Measurements from ENCODE around the gene PTPRG. TPM values are rescaled to one million over a fixed set of nuclear protein-coding genes. Genes with fewer than 3 reads are reported as not detected.
A peak's percentile ranks its signal among the peaks of the same experiment; 100 is the strongest.
"Not testable (repeated sequence)": the region's sequence is repeated elsewhere in the genome, so short reads cannot be mapped to it uniquely, and the experiment has no call there.

Gene PTPRG
- total and polyA plus RNA-seq, 11 donors = 8.0 to 48.5 (median 35.4) TPM

- DNase-seq (no peak), ATAC-seq (no peak)
- H3K27me3 ChIP-seq = no peaks in the 10 kb centered on the region
- no peaks in the 10 kb centered on the region for H3K9me3 ChIP-seq
- TF ChIP-seq POLR2A (IDR thresholded peaks at IDR 0.05) (no peak), CTCF (IDR thresholded peaks at IDR 0.05) (no peak)
- no peak overlapping the region for H3K4me3 ChIP-seq
- 49 to 96% (median 92%) methylated on average over 2 of the region's 2 CpGs for WGBS, 4 donors
- peaks cover 0 to 34% (median 14%) of the 10 kb centered on the region in 12 donors for H3K4me1 ChIP-seq
- no peak overlapping the region for H3K27ac ChIP-seq
- intact Hi-C loops (cut with DNase I) = no loop called here
- H3K36me3 ChIP-seq = peaks cover 0 to under 1% (median 0%) of the 10 kb centered on the region in 9 donors
These were observed 182.4 kb downstream of the PTPRG start for GRCh38 chr3:61743686-61744242.

- TF ChIP-seq POLR2A (IDR thresholded peaks at IDR 0.05) (no peak), CTCF (IDR thresholded peaks at IDR 0.05) (no peak)
- WGBS, 4 donors = 94 to 99% (median 95%) methylated on average over 3 of the region's 3 CpGs
These were observed 186.9 kb downstream of the PTPRG start for GRCh38 chr3:61748288-61748687.

GRCh38 chr3:61750766-61751165, 189.4 kb downstream of the PTPRG start:
- 55 to 71% (median 64%) methylated on average over 2 of the region's 2 CpGs for WGBS, 4 donors
- Histone ChIP-seq H3K27ac (no peak overlapping the region), H3K36me3 (peaks cover 0 to 8% (median 0%) of the 10 kb centered on the region in 9 donors), H3K27me3 (no peaks in the 10 kb centered on the region), H3K4me3 (no peak overlapping the region), H3K9me3 (no peaks in the 10 kb centered on the region), H3K4me1 (peaks cover 0 to 47% (median 19%) of the 10 kb centered on the region in 12 donors)
- DNase-seq (no peak), ATAC-seq (peak in 1 of 4 donors; percentile 24)
- intact Hi-C loops (cut with DNase I) = no loop called here
- TF ChIP-seq POLR2A (IDR thresholded peaks at IDR 0.05) (no peak), CTCF (IDR thresholded peaks at IDR 0.05) (no peak)

More at GRCh38 chr3:61748288-61748687, 186.9 kb downstream of the PTPRG start:
- DNase-seq (no peak), ATAC-seq (no peak)
- no peak overlapping the region for H3K4me3 ChIP-seq
- H3K27ac ChIP-seq = no peak overlapping the region
- H3K27me3 ChIP-seq = no peaks in the 10 kb centered on the region
- H3K36me3 ChIP-seq = peaks cover 0 to 8% (median 0%) of the 10 kb centered on the region in 9 donors
- H3K9me3 ChIP-seq = no peaks in the 10 kb centered on the region
- H3K4me1 ChIP-seq = peaks cover 0 to 45% (median 14%) of the 10 kb centered on the region in 12 donors
- intact Hi-C loops (cut with DNase I) = loop anchor here in 1 of 10 donors (5.0 kb wide), 1 partner anchor 186 kb away; the partner anchor contains the start of gene PTPRG

GRCh38 chr3:61758839-61759238, 197.5 kb downstream of the PTPRG start:
- no peak for ATAC-seq
- no peaks in the 10 kb centered on the region for H3K9me3 ChIP-seq
- no peaks in the 10 kb centered on the region for H3K27me3 ChIP-seq
- no peak overlapping the region for H3K4me3 ChIP-seq
- 93 to 98% (median 98%) methylated on average over 3 of the region's 3 CpGs for WGBS, 4 donors
- H3K27ac ChIP-seq = no peak overlapping the region
- DNase-seq = no peak
- TF ChIP-seq CTCF (IDR thresholded peaks at IDR 0.05) = no peak
- no peak for TF ChIP-seq POLR2A (IDR thresholded peaks at IDR 0.05)
- H3K4me1 ChIP-seq = peaks cover 0 to 33% (median 9%) of the 10 kb centered on the region in 12 donors
- no peaks in the 10 kb centered on the region for H3K36me3 ChIP-seq
- intact Hi-C loops (cut with DNase I) = no loop called here

GRCh38 chr3:61760783-61761182, 199.4 kb downstream of the PTPRG start:
- H3K27me3 ChIP-seq, H3K4me3 ChIP-seq, ATAC-seq, H3K27ac ChIP-seq, DNase-seq, H3K9me3 ChIP-seq, H3K36me3 ChIP-seq: not testable (repeated sequence)
- peaks cover 0 to 23% (median 6%) of the 10 kb centered on the region in 12 donors for H3K4me1 ChIP-seq
- intact Hi-C loops (cut with DNase I) = loop anchor here in 1 of 10 donors (10.0 kb wide), 1 partner anchor 196 kb away; the partner anchor contains the start of gene PTPRG
- whole genome bisulfite sequencing, 4 donors = 96 to 99% (median 97%) methylated on average over 2 of the region's 2 CpGs
